ENCODE measurements around the gene CTSG. TPM values are rescaled to one million over a fixed set of nuclear protein-coding genes. Genes with fewer than 3 reads are reported as not detected.

CTSG gene
- total RNA-seq, 1 experiment from 2014 or later = not detected

- Histone ChIP-seq H3K27ac (ENCODE audit: insufficient read length, low read depth, low read length) (no peak overlapping the region), H2BK15ac (ENCODE audit: low read depth, low read length) (no peak overlapping the region), H3K79me1 (ENCODE audit: insufficient read depth, low read depth, low read length, poor library complexity, severe bottlenecking) (no peaks in the 10 kb centered on the region), H3T11ph (ENCODE audit: low read length) (no peak overlapping the region), H2BK12ac (ENCODE audit: insufficient read length, low read depth, low read length) (no peak overlapping the region), H3K4me1 (ENCODE audit: insufficient read depth, low read length) (no peaks in the 10 kb centered on the region), H3K27me3 (ENCODE audit: insufficient read depth, low read length) (no peaks in the 10 kb centered on the region), H3K9me3 (ENCODE audit: control insufficient read depth, low read depth, low read length) (peaks cover 13% of the 10 kb centered on the region), H3K4me2 (ENCODE audit: insufficient read depth, insufficient read length, low read length) (no peak overlapping the region), H3K4ac (ENCODE audit: low read depth, low read length) (no peak overlapping the region), H2BK20ac (ENCODE audit: low read depth, low read length, poor library complexity, severe bottlenecking) (no peak overlapping the region), H2BK5ac (ENCODE audit: insufficient read length, low read length) (no peak overlapping the region), H3K14ac (ENCODE audit: insufficient read depth, low read length) (no peak overlapping the region), H4K20me1 (ENCODE audit: control insufficient read depth, insufficient read depth, insufficient read length) (no peaks in the 10 kb centered on the region), H3K79me2 (ENCODE audit: insufficient read depth, low read length) (no peaks in the 10 kb centered on the region), H2AFZ (ENCODE audit: low read length) (no peak overlapping the region), H3K18ac (ENCODE audit: insufficient read length, low read depth, low read length) (no peak overlapping the region), H3K56ac (ENCODE audit: insufficient read length, low read depth, low read length) (no peak overlapping the region), H4K8ac (replicated peaks; ENCODE audit: insufficient read length, low read depth, low read length) (no peak overlapping the region), H2AK5ac (ENCODE audit: insufficient read length, low read length) (no peak overlapping the region), H3K23me2 (ENCODE audit: insufficient read length, low read depth, low read length, poor library complexity, severe bottlenecking) (no peaks in the 10 kb centered on the region), H2BK120ac (ENCODE audit: low read depth, low read length, poor library complexity, severe bottlenecking) (no peak overlapping the region), H3K23ac (ENCODE audit: insufficient read length, low read depth, low read length) (no peak overlapping the region), H3K9ac (ENCODE audit: extremely low read depth, insufficient read length, low read length) (no peak overlapping the region), H4K5ac (ENCODE audit: insufficient read length, low read depth, low read length) (no peak overlapping the region), H4K91ac (ENCODE audit: insufficient read length, low read depth, low read length) (no peak overlapping the region)
- TF ChIP-seq CTCF (conservative IDR thresholded peaks at IDR 0.05) = no peak
- no CpG with 5 or more reads among the region's 2 CpGs for WGBS (ENCODE audit: extremely low coverage, insufficient read length, low lambda C conversion rate)
- H3K4me3 Mint-ChIP-seq = no peak overlapping the region
- DNase-seq = no peak
- H3K27ac Mint-ChIP-seq = no peak overlapping the region
- peaks cover 21 to 89% of the 10 kb centered on the region in 2 experiments for H3K9me3 Mint-ChIP-seq
- peaks cover 6 to 29% (median 6%) of the 10 kb centered on the region in 3 experiments; a peak in 5 of 7 replicates for H3K36me3 Mint-ChIP-seq (ENCODE audit: insufficient read depth in 1 of 3, low read depth in 3 of 3)
- H3K4me1 Mint-ChIP-seq = no peaks in the 10 kb centered on the region
- no peaks in the 10 kb centered on the region; the same call in 1 of the 2 replicates for H3K27me3 Mint-ChIP-seq (ENCODE audit: low read depth)
Observed at GRCh38 chr14:24566318-24566717, 9.7 kb downstream of the CTSG start.

Data from H9 (cell line).